Endothelial cell of umbilical vein (primary cell): ENCODE measurements around the gene PTCH2. TPM values are rescaled to one million over a fixed set of nuclear protein-coding genes. Genes with fewer than 3 reads are reported as not detected.
"Not testable (repeated sequence)": the region's sequence is repeated elsewhere in the genome, so short reads cannot be mapped to it uniquely, and the experiment has no call there.

Experiments used
- BruUV-seq: library from RNA; stranded (reverse); fragments of 400-500 nt; replicated peaks from 2 replicates; lab custom pipeline; 2021; lab: Mats Ljungman, UMichigan
- CTCF ChIA-PET: fragments of 300-600, 350-600 bp; sonication (Branson Sonifier 250); formaldehyde crosslinking; loops from one replicate; lab custom pipeline; 2021; ENCODE audit warnings: antibody characterized with exemption, inconsistent platforms; lab: Charles Lee
- POLR2A ChIA-PET: fragments of 300-600, 350-600 bp; sonication (Branson Sonifier 250); formaldehyde crosslinking; loops from one replicate; lab custom pipeline; 2021; ENCODE audit warnings: antibody characterized with exemption, inconsistent platforms; lab: Charles Lee
- DNase-seq: peaks from one replicate; pipeline ENCODE4 v3.0.0-alpha.2; 2011; ENCODE audit warnings: low read depth, low spot score
- FAIRE-seq: peaks from 2 replicates; lab custom pipeline; 2011; peaks lifted over from hg19 to GRCh38; lab: Jason Lieb, UNC
- H2AFZ ChIP-seq: 2 replicates; pipeline ENCODE4 v1.6.0; 2012; ENCODE audit warnings: low read depth, low read length, control low read depth, inconsistent platforms
- H3K27ac ChIP-seq: 2 replicates; pipeline ENCODE4 v1.5.1; 2011; ENCODE audit warnings: low read depth, mild to moderate bottlenecking, control low read depth, low read length, moderate library complexity; ENCODE audit not compliant: insufficient read depth
- H3K27me3 ChIP-seq, 2 experiments: 2 replicates each; pipeline versions ENCODE4 v1.6.0 to v1.6.1; 2011; ENCODE audit warnings: low read length in 2 of 2, mixed read lengths in 1 of 2; ENCODE audit not compliant: control insufficient read depth in 2 of 2, insufficient read depth in 2 of 2
- H3K36me3 ChIP-seq, 2 experiments: 2 replicates in 1 of 2; 3 replicates in 1 of 2; pipeline ENCODE4 v1.5.1; 2011; ENCODE audit warnings: low read length in 2 of 2, mild to moderate bottlenecking in 1 of 2, moderate library complexity in 1 of 2; ENCODE audit not compliant: control insufficient read depth in 2 of 2, insufficient read depth in 2 of 2; ENCODE audit errors: extremely low read depth in 1 of 2
- H3K4me1 ChIP-seq: 3 replicates; pipeline ENCODE4 v1.5.1; 2011; ENCODE audit warnings: mild to moderate bottlenecking, low read length; ENCODE audit not compliant: control insufficient read depth, insufficient read depth; ENCODE audit errors: extremely low read depth
- H3K4me2 ChIP-seq: 2 replicates; pipeline ENCODE4 v1.6.1; 2011; ENCODE audit warnings: low read length, control low read depth, mixed read lengths; ENCODE audit not compliant: insufficient read depth
- H3K4me3 ChIP-seq, 3 experiments: fragments of 200-600 bp in 1 of 3; sonication (generic), shearing (Covaris generic) in 1 of 3; replicated peaks in 1 of 3; 2 replicates each; pipeline ENCODE4 v1.5.1; 2011 to 2016; ENCODE audit warnings: control low read depth in 3 of 3, low read length in 3 of 3, mild to moderate bottlenecking in 2 of 3, inconsistent platforms in 1 of 3, low read depth in 1 of 3, moderate library complexity in 1 of 3; ENCODE audit not compliant: insufficient read depth in 1 of 3
- H3K79me2 ChIP-seq: 2 replicates; pipeline ENCODE4 v1.6.0; 2012; ENCODE audit warnings: low read length, inconsistent platforms; ENCODE audit not compliant: control insufficient read depth, insufficient read depth
- H3K9ac ChIP-seq: replicated peaks from 2 replicates; pipeline ENCODE3; 2011; ENCODE audit warnings: low read length, control low read depth; ENCODE audit not compliant: insufficient read depth; ENCODE audit errors: extremely low read depth
- H3K9me1 ChIP-seq: replicated peaks from 3 replicates; pipeline ENCODE4 v1.6.0; 2011; ENCODE audit warnings: mild to moderate bottlenecking, low read length; ENCODE audit not compliant: control insufficient read depth, insufficient read depth; ENCODE audit errors: extremely low read depth
- H3K9me3 ChIP-seq: replicated peaks from 2 replicates; pipeline ENCODE4 v1.5.1; 2012; ENCODE audit warnings: low read length, inconsistent platforms; ENCODE audit not compliant: control insufficient read depth, insufficient read depth
- H4K20me1 ChIP-seq: replicated peaks from 2 replicates; pipeline ENCODE3; 2011; ENCODE audit warnings: mild to moderate bottlenecking, low read length; ENCODE audit not compliant: control insufficient read depth, insufficient read depth; ENCODE audit errors: extremely low read depth
- CTCF ChIP-seq, 2 donors: IDR thresholded peaks; 1 replicate in 1 of 2; 2 replicates in 1 of 2; pipeline ENCODE4 v1.5.1; 2011; ENCODE audit warnings: low read length in 2 of 2, mild to moderate bottlenecking in 2 of 2, moderate library complexity in 2 of 2, control low read depth in 1 of 2, inconsistent platforms in 1 of 2, low read depth in 1 of 2; ENCODE audit not compliant: insufficient read depth in 1 of 2; ENCODE audit errors: extremely low read depth in 1 of 2
- EZH2 ChIP-seq: IDR thresholded peaks from 2 replicates; pipeline ENCODE4 v1.6.1; 2012; ENCODE audit warnings: borderline replicate concordance, low read depth, mild to moderate bottlenecking, moderate library complexity, low read length, inconsistent platforms; ENCODE audit not compliant: severe bottlenecking
- FOS ChIP-seq: IDR thresholded peaks from 2 replicates; pipeline ENCODE4 v1.6.1; 2011; ENCODE audit warnings: mild to moderate bottlenecking, low read length, moderate library complexity, borderline replicate concordance; ENCODE audit not compliant: insufficient read depth
- GATA2 ChIP-seq: IDR thresholded peaks from 2 replicates; pipeline ENCODE4 v1.7.0; 2011; ENCODE audit warnings: low read depth, mild to moderate bottlenecking, moderate library complexity, mixed read lengths, low read length; ENCODE audit not compliant: insufficient read length, insufficient read depth
- JUN ChIP-seq: IDR thresholded peaks from 2 replicates; pipeline ENCODE4 v1.6.1; 2011; ENCODE audit warnings: borderline replicate concordance, low read depth; ENCODE audit not compliant: insufficient read length, insufficient read depth
- MYC ChIP-seq: IDR thresholded peaks from one replicate; pipeline ENCODE4 v1.6.1; 2011; ENCODE audit warnings: mild to moderate bottlenecking, low read depth, low read length
- POLR2A ChIP-seq: IDR thresholded peaks from 2 replicates; pipeline ENCODE4 v1.6.1; 2012; ENCODE audit warnings: low read depth, mild to moderate bottlenecking, control low read depth, low read length
- POLR2AphosphoS5 ChIP-seq: IDR thresholded peaks from 2 replicates; pipeline ENCODE4 v1.6.1; 2012; ENCODE audit warnings: low read depth, mild to moderate bottlenecking, control low read depth, low read length, moderate library complexity; ENCODE audit not compliant: insufficient read depth
- dilution Hi-C: fragments of 300-500 bp; cut with MboI; formaldehyde crosslinking; loops from one replicate; pipeline ENCODE4 v1.15.0; 2019; ENCODE audit warnings: low sequenced_read_pairs; ENCODE audit not compliant: extremely low pct_ligation_motif_present
- intact Hi-C: fragments of 100-400 bp; cut with micrococcal nuclease; formaldehyde crosslinking; loops from one replicate; pipeline ENCODE4 v1.10.0; 2022
- polyA plus RNA-seq, 4 experiments: library from polyadenylated mRNA; depleted of rRNA in 3 of 4; stranded (reverse) in 3 of 4; unstranded in 1 of 4; fragments of >200 nt; gene quantifications; 2 replicates each; pipeline versions ENCODE4 v1.2.1 to v1.2.3, GENCODE V29; 2011 to 2012; ENCODE audit warnings: missing spikeins in 1 of 4
- total RNA-seq: library from RNA; stranded (reverse); gene quantifications from 2 replicates; pipeline ENCODE4 v1.2.3, GENCODE V29; 2021
- TF ChIP-seq, protein P1 (sequence below): IDR thresholded peaks from 2 replicates; pipeline ENCODE4 v1.6.1; 2011; ENCODE audit not compliant: insufficient read depth, insufficient read length

The PTCH2 gene
- total and polyA plus RNA-seq, 2 donors (not counting 3 experiments of a cell fraction or from before 2014, with no cell fraction given), result 1.8 TPM

DNA sequence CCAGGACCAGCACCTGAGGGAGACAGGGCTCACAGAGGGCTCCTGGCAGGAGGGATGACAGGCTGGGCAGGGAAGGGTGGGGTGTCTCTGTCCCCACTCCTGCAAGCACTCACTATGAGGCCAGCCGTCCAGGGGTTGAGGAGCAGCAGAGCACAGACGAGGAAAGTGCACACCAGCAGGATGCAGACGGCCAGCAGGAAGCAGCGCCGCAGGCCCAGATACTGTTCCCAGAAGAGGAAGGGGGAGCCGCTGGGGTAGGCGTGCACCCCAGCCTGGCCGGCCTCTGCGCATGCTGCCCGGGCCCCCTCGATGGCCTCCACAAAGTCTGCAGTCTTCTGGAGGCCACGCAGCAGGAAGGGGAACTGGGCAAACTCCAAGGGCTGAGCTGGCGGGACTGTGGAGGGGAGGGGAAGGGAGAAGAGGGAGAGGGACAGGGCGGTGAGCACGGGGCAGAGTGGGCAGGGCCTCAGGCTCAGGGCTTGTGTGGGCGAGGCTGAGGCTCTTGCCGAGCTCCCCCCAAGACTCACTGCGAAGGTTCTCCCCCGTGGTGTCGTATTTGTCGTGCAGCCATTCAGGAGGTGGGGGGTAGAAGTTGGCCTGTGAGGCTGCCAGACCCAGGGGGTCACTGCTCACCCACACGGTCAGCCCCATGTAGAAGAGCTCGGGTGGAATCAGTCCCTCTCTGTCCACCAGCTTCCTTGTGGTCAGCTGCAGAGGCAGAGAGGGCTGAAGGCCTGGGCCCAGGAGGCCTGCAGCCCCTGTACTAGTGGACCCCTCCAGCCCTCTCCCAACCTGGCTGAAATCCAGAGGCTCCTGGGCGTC lies 16.5 kb downstream of the PTCH2 start:
- Histone ChIP-seq H3K4me2 (no peak overlapping the region), H3K9ac (no peak overlapping the region), H3K4me3 (no peak overlapping the region), H3K27me3 (no peaks in the 10 kb centered on the region), H3K9me3 (no peaks in the 10 kb centered on the region), H3K27ac (no peak overlapping the region), H3K9me1 (no peaks in the 10 kb centered on the region), H3K79me2 (no peaks in the 10 kb centered on the region), H2AFZ (peak overlapping the region; percentile 85), H3K36me3 (no peaks in the 10 kb centered on the region), H4K20me1 (no peaks in the 10 kb centered on the region), H3K4me1 (no peaks in the 10 kb centered on the region)
- POLR2A ChIA-PET, result interaction anchor here (0.5 to 1.2 kb wide), 3 partner anchors 23 to 186 kb away, joined by 3 to 4 read pairs (median 3); no protein-coding TSS in a partner anchor
- DNase-seq (peak; percentile 40), FAIRE-seq (peak; percentile 65)
- no TSS peak for BruUV-seq
- CTCF ChIA-PET, result interaction anchor here (0.6 to 0.7 kb wide), 2 partner anchors 33 to 36 kb away, joined by 3 read pairs; no protein-coding TSS in a partner anchor
- intact Hi-C loops, result no loop called here
- dilution Hi-C loops, result no loop called here
- TF ChIP-seq POLR2A, result no peak
- no peak for TF ChIP-seq MYC
- no peak for TF ChIP-seq GATA2
- no peak for TF ChIP-seq FOS
- TF ChIP-seq JUN, result no peak
- no peak for TF ChIP-seq CTCF (IDR thresholded peaks at IDR 0.05; ENCODE audit: extremely low read depth in 1 of 2, insufficient read depth in 1 of 2, low read depth in 1 of 2, low read length in 2 of 2)
- TF ChIP-seq POLR2AphosphoS5, result no peak
- no peak for TF ChIP-seq EZH2
- TF ChIP-seq, protein P1, sequence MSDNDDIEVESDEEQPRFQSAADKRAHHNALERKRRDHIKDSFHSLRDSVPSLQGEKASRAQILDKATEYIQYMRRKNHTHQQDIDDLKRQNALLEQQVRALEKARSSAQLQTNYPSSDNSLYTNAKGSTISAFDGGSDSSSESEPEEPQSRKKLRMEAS, result no peak

- not testable (repeated sequence) for BruUV-seq
- CTCF ChIA-PET, result interaction anchor here (1.0 to 3.1 kb wide), 2 partner anchors 12 to 31 kb away, joined by 3 to 9 read pairs; no protein-coding TSS in a partner anchor
These were observed 18.7 kb downstream of the PTCH2 start for GRCh38 chr1:44824392-44824791.

More at GRCh38 chr1:44824392-44824791, 18.7 kb downstream of the PTCH2 start:
- H3K79me2 ChIP-seq, H3K9me1 ChIP-seq, DNase-seq, H3K4me3 ChIP-seq, H3K27me3 ChIP-seq, dilution Hi-C loops, H3K36me3 ChIP-seq, H4K20me1 ChIP-seq, FAIRE-seq, POLR2A ChIA-PET, H3K4me2 ChIP-seq, H3K27ac ChIP-seq, H3K9ac ChIP-seq, H2AFZ ChIP-seq, H3K9me3 ChIP-seq, intact Hi-C loops, H3K4me1 ChIP-seq: not testable (repeated sequence)
